H1 (cell line): ENCODE results near the gene NCL. TPM values are rescaled to one million over a fixed set of nuclear protein-coding genes. Genes with fewer than 3 reads are reported as not detected.

Experiments used
- CTCF ChIA-PET: fragments of 300-600 bp; sonication (Branson Sonifier 250); formaldehyde crosslinking; loops from one replicate; lab custom pipeline; 2021; ENCODE audit not compliant: partially characterized antibody; lab: Charles Lee
- POLR2A ChIA-PET: fragments of 300-600 bp; sonication (Branson Sonifier 250); formaldehyde crosslinking; loops from one replicate; lab custom pipeline; 2021; ENCODE audit warnings: inconsistent platforms; ENCODE audit not compliant: partially characterized antibody; lab: Charles Lee
- DNase-seq, 2 experiments: peaks; one replicate each; pipeline versions ENCODE4 v3.0.0 to v3.0.0-alpha.2; 2010 to 2022; ENCODE audit warnings: low spot score in 2 of 2, low read depth in 1 of 2, mixed read lengths in 1 of 2
- FAIRE-seq: peaks from 2 replicates; lab custom pipeline; 2011; peaks lifted over from hg19 to GRCh38; lab: Jason Lieb, UNC
- H2AFZ ChIP-seq: 2 replicates; pipeline ENCODE4 v1.8.1; 2012; ENCODE audit warnings: low read length, inconsistent platforms
- H2AK5ac ChIP-seq: 2 replicates; pipeline ENCODE4 v1.6.1; 2013; ENCODE audit warnings: low read depth, low read length
- H2BK120ac ChIP-seq: replicated peaks from 2 replicates; pipeline ENCODE3; 2013; ENCODE audit warnings: low read depth, low read length, inconsistent platforms
- H2BK12ac ChIP-seq: 2 replicates; pipeline ENCODE4 v1.6.1; 2013; ENCODE audit warnings: low read depth, low read length
- H2BK15ac ChIP-seq: 2 replicates; pipeline ENCODE4 v1.6.1; 2013; ENCODE audit warnings: low read length
- H2BK20ac ChIP-seq: 2 replicates; pipeline ENCODE4 v1.6.1; 2013; ENCODE audit warnings: low read length
- H2BK5ac ChIP-seq: 2 replicates; pipeline ENCODE4 v1.6.1; 2013; ENCODE audit warnings: low read depth, low read length
- H3K14ac ChIP-seq: 2 replicates; pipeline ENCODE4 v1.6.1; 2013; ENCODE audit warnings: inconsistent platforms; ENCODE audit not compliant: insufficient read length
- H3K18ac ChIP-seq: 2 replicates; pipeline ENCODE4 v1.6.1; 2013; ENCODE audit warnings: low read length; ENCODE audit errors: extremely low read depth
- H3K23ac ChIP-seq: 2 replicates; pipeline ENCODE4 v1.6.1; 2013; ENCODE audit warnings: inconsistent platforms; ENCODE audit not compliant: insufficient read length
- H3K23me2 ChIP-seq: 2 replicates; pipeline ENCODE4 v1.6.1; 2013; ENCODE audit warnings: low read depth, low read length
- H3K27ac ChIP-seq: 2 replicates; pipeline ENCODE4 v1.6.1; 2011; ENCODE audit warnings: low read depth, low read length, inconsistent platforms
- H3K27me3 ChIP-seq, 4 experiments: replicated peaks in 1 of 4; 1 replicate in 1 of 4; 2 replicates in 3 of 4; pipeline versions ENCODE4 v1.6.1 to v1.8.1; 2011 to 2013; ENCODE audit warnings: low read length in 3 of 4, mild to moderate bottlenecking in 3 of 4, inconsistent platforms in 2 of 4, mixed read lengths in 2 of 4, moderate library complexity in 1 of 4; ENCODE audit not compliant: control insufficient read depth in 3 of 4, insufficient read depth in 3 of 4; ENCODE audit errors: extremely low read depth in 1 of 4
- H3K36me3 ChIP-seq, 4 experiments: 2 replicates each; pipeline versions ENCODE4 v1.6.1 to v1.8.1; 2011 to 2013; ENCODE audit warnings: mild to moderate bottlenecking in 4 of 4, low read length in 3 of 4, moderate library complexity in 2 of 4, control low read depth in 1 of 4, inconsistent platforms in 1 of 4; ENCODE audit not compliant: insufficient read depth in 4 of 4, control insufficient read depth in 2 of 4
- H3K4ac ChIP-seq: replicated peaks from 2 replicates; pipeline ENCODE3; 2013; ENCODE audit warnings: low read length, low read depth, mixed read lengths, inconsistent platforms; ENCODE audit not compliant: insufficient read length
- H3K4me1 ChIP-seq, 4 experiments: replicated peaks in 1 of 4; 1 replicate in 1 of 4; 2 replicates in 3 of 4; pipeline versions ENCODE4 v1.6.1 to v1.8.1; 2011 to 2013; ENCODE audit warnings: low read length in 3 of 4, inconsistent platforms in 2 of 4, mixed read lengths in 1 of 4; ENCODE audit not compliant: insufficient read depth in 4 of 4, control insufficient read depth in 3 of 4
- H3K4me2 ChIP-seq, 2 experiments: 2 replicates each; pipeline versions ENCODE4 v1.6.1 to v1.8.1; 2011 to 2013; ENCODE audit warnings: low read depth in 2 of 2, low read length in 2 of 2, control low read depth in 1 of 2, inconsistent platforms in 1 of 2, mild to moderate bottlenecking in 1 of 2; ENCODE audit not compliant: insufficient read depth in 1 of 2
- H3K4me3 ChIP-seq, 4 experiments: fragments of 200-600, 300-600 bp in 1 of 4; sonication (generic), shearing (Covaris generic), sonication (Bioruptor Twin) in 1 of 4; 2 replicates each; pipeline versions ENCODE4 v1.5.1 to v1.8.1; 2011 to 2016; ENCODE audit warnings: low read length in 4 of 4, low read depth in 3 of 4, control low read depth in 2 of 4, inconsistent platforms in 2 of 4, mild to moderate bottlenecking in 2 of 4, mixed read lengths in 1 of 4, moderate library complexity in 1 of 4; ENCODE audit not compliant: insufficient read depth in 2 of 4; ENCODE audit errors: extremely low read depth in 1 of 4
- H3K56ac ChIP-seq: replicated peaks from 2 replicates; pipeline ENCODE3; 2013; ENCODE audit warnings: low read depth, mild to moderate bottlenecking, mixed read lengths, low read length, inconsistent platforms; ENCODE audit not compliant: insufficient read length
- H3K79me1 ChIP-seq: 2 replicates; pipeline ENCODE4 v1.6.1; 2013; ENCODE audit warnings: low read depth, low read length, control low read depth
- H3K79me2 ChIP-seq, 2 experiments: 2 replicates each; pipeline versions ENCODE4 v1.6.1 to v1.8.1; 2012 to 2013; ENCODE audit warnings: low read length in 2 of 2, mild to moderate bottlenecking in 2 of 2, inconsistent platforms in 1 of 2; ENCODE audit not compliant: insufficient read depth in 2 of 2, control insufficient read depth in 1 of 2
- H3K9ac ChIP-seq, 4 experiments: replicated peaks in 1 of 4; 1 replicate in 1 of 4; 2 replicates in 3 of 4; pipeline versions ENCODE4 v1.6.1 to v1.8.1; 2011 to 2013; ENCODE audit warnings: low read depth in 3 of 4, low read length in 3 of 4, control low read depth in 2 of 4, mild to moderate bottlenecking in 2 of 4, moderate library complexity in 2 of 4, inconsistent platforms in 1 of 4; ENCODE audit errors: extremely low read depth in 1 of 4
- H3K9me3 ChIP-seq, 2 experiments: 2 replicates each; pipeline versions ENCODE4 v1.6.1 to v1.8.1; 2012 to 2013; ENCODE audit warnings: mild to moderate bottlenecking in 2 of 2, moderate library complexity in 2 of 2, control low read depth in 1 of 2, inconsistent platforms in 1 of 2, low read depth in 1 of 2, low read length in 1 of 2, mixed read lengths in 1 of 2; ENCODE audit not compliant: insufficient read depth in 2 of 2
- H4K20me1 ChIP-seq, 2 experiments: replicated peaks in 1 of 2; 2 replicates each; pipeline versions ENCODE3 to v1.8.1; 2011 to 2013; ENCODE audit warnings: inconsistent platforms in 2 of 2, low read length in 2 of 2, mild to moderate bottlenecking in 1 of 2; ENCODE audit not compliant: insufficient read depth in 2 of 2, control insufficient read depth in 1 of 2
- H4K5ac ChIP-seq: 2 replicates; pipeline ENCODE4 v1.6.1; 2013; ENCODE audit warnings: low read length, low read depth, mixed read lengths, inconsistent platforms; ENCODE audit not compliant: insufficient read length
- H4K8ac ChIP-seq: 2 replicates; pipeline ENCODE4 v1.8.0; 2013; ENCODE audit warnings: mild to moderate bottlenecking, moderate library complexity, low read length, inconsistent platforms; ENCODE audit not compliant: insufficient read depth; ENCODE audit errors: extremely low read depth
- H4K91ac ChIP-seq: replicated peaks from 2 replicates; pipeline ENCODE3; 2013; ENCODE audit warnings: low read length, mixed read lengths, inconsistent platforms; ENCODE audit not compliant: insufficient read length
- YY1 ChIP-seq: IDR thresholded peaks from 2 replicates; pipeline ENCODE4 v1.6.1; 2011; ENCODE audit warnings: low read depth, mild to moderate bottlenecking, low read length
- WGBS, 2 experiments: shearing (Covaris generic) in 1 of 2; methylation state at CpG; one replicate each; pipeline versions ENCODE4 v1.1.6 to v1.1.7; 2013 to 2015; ENCODE audit warnings: low lambda C conversion rate in 2 of 2, mixed read lengths in 2 of 2, inconsistent platforms in 1 of 2, low coverage in 1 of 2, missing lambda C conversion rate in 1 of 2; ENCODE audit not compliant: insufficient replicate concordance in 2 of 2, insufficient coverage in 1 of 2, insufficient read length in 1 of 2; ENCODE audit errors: extremely low coverage in 1 of 2, missing lambda C conversion rate in 1 of 2; 5-methylcytosine and 5-hydroxymethylcytosine counted together
- polyA plus RNA-seq, 7 experiments: library from polyadenylated mRNA; depleted of rRNA in 3 of 7; stranded (reverse) in 5 of 7; unstranded in 2 of 7; fragments of >200 nt in 5 of 7; fragments of 200-250 nt in 2 of 7; gene quantifications; 1 replicate in 5 of 7; 2 replicates in 1 of 7; 4 replicates in 1 of 7; pipeline versions ENCODE4 v1.2.1 to v1.2.3, GENCODE V29; 2011 to 2013; ENCODE audit warnings: missing spikeins in 2 of 7, mixed read lengths in 2 of 7
- total RNA-seq: library from RNA; stranded (reverse); fragmentation: NEBNext Ultra II Directional; extraction: Animal tissue kit (Norgen Biotek cat#: 25700); gene quantifications from 2 replicates; pipeline ENCODE4 v1.2.1, GENCODE V29; 2021

Gene NCL
- total and polyA plus RNA-seq, 2 of the 8 experiments (the other 6 are each of a cell fraction or from before 2014, with no cell fraction given), result 61.2 to 1,478 TPM

DNA sequence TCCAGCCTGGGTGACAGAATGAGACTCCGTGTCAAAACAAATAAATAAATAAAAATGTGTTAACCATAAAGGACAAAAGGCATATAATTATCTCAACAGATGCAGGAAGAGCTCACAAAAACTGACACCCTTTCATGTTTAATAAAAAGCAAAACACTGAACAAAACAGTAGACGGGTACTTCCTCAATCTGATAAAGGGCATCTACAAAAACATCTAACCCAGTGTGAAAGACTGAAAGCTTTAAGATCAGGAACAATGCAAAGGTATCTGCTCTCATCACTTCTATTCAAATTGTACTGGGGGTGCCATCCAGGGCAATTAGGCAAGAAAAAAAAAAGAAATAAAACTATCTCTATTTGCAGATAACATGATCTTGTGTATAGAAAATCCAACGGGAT, 11.7 kb upstream of the NCL start:
- H3K56ac ChIP-seq, result no peak overlapping the region
- no peak overlapping the region for H3K14ac ChIP-seq
- H3K36me3 ChIP-seq, result no peaks in the 10 kb centered on the region; a peak in 1 of 8 replicates
- H2BK12ac ChIP-seq, result no peak overlapping the region
- H2BK15ac ChIP-seq, result no peak overlapping the region
- H3K9me3 ChIP-seq, result no peaks in the 10 kb centered on the region
- H2BK20ac ChIP-seq, result no peak overlapping the region
- ChIA-PET CTCF (interaction anchor here (0.7 to 8.0 kb wide), 10 partner anchors 9 to 179 kb away, joined by 3 to 94 read pairs (median 3); partner anchors contain the start of gene NCL), POLR2A (interaction anchor here (18.4 kb wide), 1 partner anchor 12 kb away, joined by 364 read pairs; the partner anchor contains the start of gene NCL)
- 92% methylated on average over 3 of the region's 3 CpGs; no CpG with 5 or more reads in 1 of the 2 experiments for WGBS, 2 experiments
- H3K79me2 ChIP-seq, result no peaks in the 10 kb centered on the region
- TF ChIP-seq YY1, result no peak
- DNase-seq (no peak), FAIRE-seq (no peak)
- H2BK5ac ChIP-seq, result no peak overlapping the region
- H3K4me3 ChIP-seq, result no peak overlapping the region
- H2BK120ac ChIP-seq, result no peak overlapping the region
- no peak overlapping the region for H3K18ac ChIP-seq
- H3K27me3 ChIP-seq, result no peaks in the 10 kb centered on the region
- no peak overlapping the region for H4K5ac ChIP-seq
- no peak overlapping the region for H4K91ac ChIP-seq
- H3K4me1 ChIP-seq, result no peaks in the 10 kb centered on the region
- H3K23ac ChIP-seq, result no peak overlapping the region
- no peak overlapping the region for H3K4ac ChIP-seq
- H2AK5ac ChIP-seq, result no peak overlapping the region
- no peak overlapping the region for H3K27ac ChIP-seq
- H3K79me1 ChIP-seq, result no peaks in the 10 kb centered on the region
- no peak overlapping the region for H3K4me2 ChIP-seq
- H4K8ac ChIP-seq, result no peak overlapping the region
- no peaks in the 10 kb centered on the region for H4K20me1 ChIP-seq
- H2AFZ ChIP-seq, result no peak overlapping the region
- no peak overlapping the region for H3K9ac ChIP-seq
- no peaks in the 10 kb centered on the region for H3K23me2 ChIP-seq
